DMS 273 treated with DMSO at 0.1 percent for 48 hours (cell line): ENCODE measurements around the gene NTRK3.
A peak's percentile ranks its signal among the peaks of the same experiment; 100 is the strongest.
"Not testable (repeated sequence)": the region's sequence is repeated elsewhere in the genome, so short reads cannot be mapped to it uniquely, and the experiment has no call there.

ENCODE experiments used
- DNase-seq: peaks from one replicate; lab custom pipeline; 2025; lab: John Stamatoyannopoulos, UW

The NTRK3 gene

DNA sequence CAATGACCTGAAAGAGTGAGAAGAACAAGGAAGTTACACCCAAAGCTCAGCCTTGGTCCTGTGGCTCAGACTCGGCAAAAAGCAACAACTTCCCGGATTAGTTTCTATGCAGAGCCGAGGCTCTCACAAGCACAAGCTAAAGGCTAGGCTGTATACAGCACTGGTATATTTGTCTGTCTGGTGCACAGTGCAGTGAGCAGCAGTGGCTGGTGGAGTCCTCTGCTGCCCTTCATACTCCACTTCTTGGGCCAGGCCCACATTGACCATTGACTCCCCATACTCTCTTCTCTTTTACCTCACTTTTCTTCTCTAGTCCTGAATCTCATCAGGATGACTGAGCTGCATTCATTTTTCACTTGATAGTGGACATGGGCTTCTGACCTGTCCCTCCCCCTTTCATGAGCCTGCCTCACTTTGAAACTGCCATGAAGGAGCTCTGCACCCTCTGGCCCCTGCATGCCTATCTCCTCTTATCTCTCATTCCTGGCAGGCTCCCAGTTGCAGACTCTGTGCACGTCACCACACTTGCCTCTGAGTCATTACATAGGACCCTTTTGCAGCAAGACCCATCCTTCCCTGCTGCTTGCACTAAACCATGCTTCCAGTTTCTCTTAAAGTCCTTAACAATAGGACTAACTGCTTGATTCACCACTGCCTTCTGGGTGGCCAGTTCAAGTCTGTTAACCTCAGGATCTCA lies 379.3 kb downstream of the NTRK3 start:
- no peak for DNase-seq

GRCh38 chr15:87874896-87875711 lies 381.4 kb downstream of the NTRK3 start:
- peak; percentile 11 for DNase-seq

DNA sequence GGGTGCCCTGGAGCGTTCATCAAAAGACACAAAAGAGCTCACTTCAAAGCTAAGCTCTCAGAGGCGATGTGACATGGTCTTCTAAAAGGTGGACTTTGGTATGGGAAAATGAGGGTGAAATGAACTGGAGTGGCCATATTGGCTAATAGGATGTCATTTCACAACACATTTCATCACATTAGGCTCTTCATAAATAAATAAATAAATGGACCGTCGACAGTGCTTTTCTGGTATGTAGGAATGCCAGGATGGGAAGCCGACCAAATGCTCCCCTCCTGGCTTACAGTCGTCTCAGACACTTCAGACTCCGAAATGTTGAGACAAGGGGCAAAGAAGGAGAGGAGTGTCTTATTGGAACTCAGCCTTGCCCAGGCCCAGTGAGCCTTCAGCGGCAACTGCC lies 383.0 kb downstream of the NTRK3 start:
- DNase-seq = no peak

GRCh38 chr15:87871731-87872320 lies 384.7 kb downstream of the NTRK3 start:
- DNase-seq = no peak

DNA sequence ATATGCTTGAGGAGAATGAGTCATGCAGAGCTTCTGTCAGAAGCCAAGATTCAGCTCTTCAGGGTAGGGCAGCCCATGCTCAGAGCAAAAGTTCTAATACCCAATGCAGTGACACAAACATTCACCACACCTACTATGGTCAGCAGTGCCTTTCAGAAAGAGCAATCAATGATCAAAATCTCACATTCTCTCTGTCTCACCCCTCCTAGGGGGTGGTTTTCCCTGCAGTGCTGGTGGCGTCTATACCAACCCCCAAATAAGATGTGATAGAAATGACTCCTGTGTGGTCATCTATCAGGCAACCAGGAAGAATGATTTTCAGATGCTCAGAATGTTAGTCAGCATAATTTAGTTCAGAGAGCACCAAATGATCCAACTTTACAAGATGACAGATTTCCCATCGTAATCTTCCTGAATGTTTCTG lies 385.3 kb downstream of the NTRK3 start:
- no peak for DNase-seq

DNA sequence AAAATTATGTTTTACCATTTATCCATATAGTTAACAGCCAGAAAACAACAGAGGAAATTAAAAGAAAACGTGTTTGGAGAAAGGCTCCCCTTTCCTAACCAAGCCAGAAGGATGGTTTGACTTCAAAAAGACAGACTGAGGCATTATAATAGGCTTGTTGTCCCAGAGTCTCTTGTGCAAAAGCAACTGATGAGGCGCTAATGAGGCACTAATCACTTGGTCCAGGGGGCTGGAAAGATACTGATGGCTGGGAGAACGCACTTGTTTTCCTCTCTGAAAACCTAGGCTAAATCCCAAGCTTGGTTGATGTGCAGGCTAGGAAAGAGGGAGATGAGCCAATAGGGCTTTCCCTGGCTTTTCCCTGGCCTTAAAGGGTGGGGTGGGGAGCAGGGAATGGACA lies 389.6 kb downstream of the NTRK3 start:
- DNase-seq = no peak

DNA sequence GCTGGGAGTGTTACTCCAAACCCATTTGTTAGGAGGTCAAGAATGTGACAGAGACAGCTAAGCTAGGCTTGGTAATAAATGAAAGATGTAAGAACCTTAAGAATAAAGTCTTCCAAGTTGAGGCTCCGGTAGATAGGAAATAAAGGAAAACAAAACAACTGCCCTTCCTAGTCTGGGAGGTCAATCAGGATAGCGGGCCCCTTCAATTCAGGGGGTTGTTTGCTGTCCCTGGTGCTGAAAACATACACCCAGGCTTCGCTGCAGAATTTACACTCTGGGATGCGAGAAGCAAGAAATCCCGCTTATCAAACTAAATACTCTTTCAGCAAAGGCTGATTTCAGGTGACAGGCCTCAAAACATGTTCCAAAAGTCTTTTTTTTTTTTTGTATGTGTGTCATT lies 393.4 kb downstream of the NTRK3 start:
- DNase-seq = no peak

- DNase-seq = no peak
Observed at GRCh38 chr15:87860743-87861142, 395.8 kb downstream of the NTRK3 start.

- DNase-seq = no peak
Observed at GRCh38 chr15:87858651-87859050, 397.9 kb downstream of the NTRK3 start.

DNA sequence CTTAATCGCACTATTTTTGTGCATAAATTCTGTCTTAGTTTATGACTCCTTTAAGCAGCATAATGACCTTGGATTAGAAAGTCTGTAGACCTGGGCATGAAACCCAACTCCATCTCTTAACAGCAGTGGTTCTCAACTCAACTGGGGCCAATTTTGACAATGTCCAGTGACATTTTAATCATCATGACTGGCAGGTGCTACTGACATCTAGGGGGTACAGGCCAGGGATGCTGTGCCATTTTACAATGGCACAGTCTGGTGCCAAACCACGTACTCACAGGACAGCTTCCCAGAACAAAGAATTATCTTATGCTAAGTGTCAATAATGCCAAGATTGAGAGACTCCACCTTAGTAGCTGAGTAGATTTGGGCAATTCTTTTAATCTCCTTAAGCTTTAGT lies 405.0 kb downstream of the NTRK3 start:
- DNase-seq = no peak

DNA sequence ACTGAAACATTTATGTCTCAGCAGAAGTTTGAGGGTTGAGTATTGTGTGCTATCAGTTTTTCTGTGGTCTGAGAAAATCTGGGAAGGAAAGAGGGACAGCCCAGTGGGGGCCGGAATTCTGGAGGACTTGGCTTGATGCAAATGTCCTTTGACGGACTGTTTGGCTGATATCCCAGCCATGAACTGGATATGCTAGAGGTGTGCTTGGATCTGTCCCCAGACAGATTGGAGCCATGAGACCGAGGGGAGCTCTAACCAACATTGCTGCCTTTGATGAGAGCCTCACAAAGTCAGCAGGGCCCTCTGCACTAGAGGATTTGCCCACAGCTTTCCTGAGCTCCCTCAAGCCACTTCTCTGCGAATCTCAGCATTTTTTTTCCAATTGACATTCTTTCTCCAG lies 405.6 kb downstream of the NTRK3 start:
- no peak for DNase-seq

DNA sequence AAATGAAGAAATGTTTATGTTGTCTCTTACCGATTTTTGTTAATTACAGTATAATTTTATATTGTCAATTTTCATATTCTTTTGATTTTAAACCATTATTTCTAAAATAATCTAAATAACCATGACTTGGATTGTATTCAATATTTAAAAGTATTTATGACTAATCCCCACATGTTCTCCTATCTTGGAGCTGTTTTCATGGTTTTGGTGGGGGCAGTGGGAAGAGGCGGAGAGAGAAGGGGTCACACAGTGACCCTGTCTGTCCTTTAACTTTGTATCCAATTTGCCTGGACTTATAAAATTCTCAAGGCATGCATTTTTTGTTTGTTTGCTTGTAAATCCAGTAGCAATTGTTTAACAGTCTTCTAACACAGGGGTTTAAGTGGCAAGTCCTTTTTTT lies 407.4 kb downstream of the NTRK3 start:
- DNase-seq = no peak

- DNase-seq = no peak
Observed at GRCh38 chr15:87848012-87848411, 408.5 kb downstream of the NTRK3 start.

DNA sequence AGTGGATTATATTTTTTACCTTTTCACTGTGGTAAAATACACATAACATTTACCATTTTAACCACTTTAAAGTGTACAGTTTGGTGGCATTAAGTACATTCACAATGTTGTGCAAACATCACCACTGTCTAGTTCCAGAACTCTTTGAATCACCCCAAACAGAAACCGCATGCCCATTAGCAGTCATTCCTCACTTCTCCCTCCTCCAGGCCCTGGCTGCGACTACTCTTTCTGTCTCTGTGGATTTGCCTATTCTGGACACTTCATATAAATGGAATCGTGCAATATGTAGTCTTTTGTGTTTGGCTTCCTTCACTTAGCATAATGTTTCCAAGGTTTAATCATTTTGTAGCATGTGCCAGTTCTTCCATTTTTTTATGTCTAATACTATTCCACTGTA lies 409.8 kb downstream of the NTRK3 start:
- no peak for DNase-seq

DNA sequence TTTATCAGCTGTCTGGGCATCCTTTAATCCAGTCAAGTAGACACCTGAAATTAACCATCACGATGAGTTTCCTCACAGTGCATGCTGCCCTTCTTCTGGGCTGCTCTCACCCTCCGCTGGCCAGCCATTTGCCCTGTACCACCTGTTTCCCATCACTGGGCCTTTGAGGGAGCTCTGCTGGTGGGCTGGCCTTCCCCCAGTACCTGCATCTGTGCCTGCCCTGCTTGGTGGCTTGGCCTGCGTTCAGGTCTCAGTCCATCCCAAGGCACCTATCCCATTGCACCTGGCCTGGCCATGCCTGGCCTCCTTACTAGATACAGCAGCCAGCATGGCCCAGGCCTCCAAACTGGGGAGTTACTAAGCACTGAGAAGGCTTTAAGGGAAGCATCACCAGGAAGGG lies 413.2 kb downstream of the NTRK3 start:
- DNase-seq = no peak

GRCh38 chr15:87841426-87841998 lies 415.0 kb downstream of the NTRK3 start:
- no peak for DNase-seq

- DNase-seq = not testable (repeated sequence)
Observed at GRCh38 chr15:87835830-87836229, 420.7 kb downstream of the NTRK3 start.

GRCh38 chr15:87833333-87833732 lies 423.2 kb downstream of the NTRK3 start:
- DNase-seq = not testable (repeated sequence)

GRCh38 chr15:87829332-87830050 lies 427.0 kb downstream of the NTRK3 start:
- DNase-seq = no peak

DNA sequence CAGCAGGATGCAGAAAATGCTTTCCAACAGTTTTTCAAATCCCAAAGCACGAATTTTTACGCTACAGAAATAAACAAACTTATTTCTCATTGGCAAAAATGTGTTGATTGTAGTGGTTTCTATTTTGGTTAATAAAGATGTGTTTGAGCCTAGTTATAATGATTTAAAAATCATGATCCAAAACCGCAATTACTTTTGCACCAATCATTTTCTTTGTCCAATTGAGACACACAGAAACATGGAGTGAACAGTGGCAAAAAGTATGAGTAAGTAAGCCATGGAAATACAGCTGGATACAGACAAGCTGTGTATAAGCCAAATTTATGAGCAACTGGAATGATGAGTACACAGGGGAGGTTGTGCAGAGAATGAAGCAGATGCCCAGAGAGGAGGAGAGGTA lies 427.9 kb downstream of the NTRK3 start:
- no peak for DNase-seq

DNA sequence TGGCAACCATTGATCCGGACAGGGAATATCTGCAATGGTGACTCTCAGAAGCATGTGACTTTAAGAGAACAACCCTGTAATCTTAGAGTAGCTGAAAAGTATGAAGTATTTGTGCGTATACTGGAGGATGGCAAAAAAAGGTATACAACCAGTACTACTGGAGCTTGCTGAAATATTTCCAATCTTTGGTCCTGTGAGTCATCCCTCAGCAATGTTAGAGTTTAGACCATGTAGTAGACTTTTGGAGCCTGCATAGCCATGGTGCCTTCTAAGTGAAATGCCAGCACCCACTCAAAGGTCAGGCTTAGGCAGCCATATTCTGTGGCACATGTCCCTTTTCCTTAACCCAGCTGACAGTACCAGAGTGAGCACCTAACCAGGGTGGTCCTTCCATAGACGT lies 429.4 kb downstream of the NTRK3 start:
- no peak for DNase-seq

- no peak for DNase-seq
Observed at GRCh38 chr15:87826119-87826747, 430.3 kb downstream of the NTRK3 start.
